ENCODE measurements around the gene PLA2G4C.

- no peak for TF ChIP-seq POLR2A (IDR thresholded peaks at IDR 0.05)
- TF ChIP-seq CTCF (IDR thresholded peaks at IDR 0.05) = no peak
Observed at GRCh38 chr19:48121066-48121465, 10.4 kb upstream of the PLA2G4C start.
